CD14-positive monocyte (primary cell): ENCODE results near the gene TOB2. TPM values are rescaled to one million over a fixed set of nuclear protein-coding genes. Genes with fewer than 3 reads are reported as not detected.
"Not testable (repeated sequence)": the region's sequence is repeated elsewhere in the genome, so short reads cannot be mapped to it uniquely, and the experiment has no call there.

Source experiments
- DNase-seq, 3 donors: peaks; one replicate each; pipeline ENCODE4 v3.0.0-alpha.2; 2011 to 2022
- H2AFZ ChIP-seq: 2 replicates; pipeline ENCODE4 v1.6.0; 2012; ENCODE audit warnings: mild to moderate bottlenecking, low read depth, low read length, inconsistent platforms; ENCODE audit not compliant: insufficient read depth, poor library complexity, severe bottlenecking
- H3K27ac ChIP-seq, 2 donors: 1 replicate in 1 of 2; 2 replicates in 1 of 2; pipeline ENCODE4 v1.5.1; 2012 to 2013; ENCODE audit warnings: low read length in 2 of 2, control low read depth in 1 of 2, inconsistent platforms in 1 of 2, low read depth in 1 of 2, mild to moderate bottlenecking in 1 of 2
- H3K27me3 ChIP-seq, 2 donors: one replicate each; pipeline versions ENCODE4 v1.6.0 to v1.6.1; 2011 to 2013; ENCODE audit warnings: low read length in 2 of 2; ENCODE audit not compliant: control insufficient read depth in 2 of 2, insufficient read depth in 2 of 2
- H3K36me3 ChIP-seq, 2 donors: replicated peaks in 1 of 2; 1 replicate in 1 of 2; 2 replicates in 1 of 2; pipeline versions ENCODE4 v1.5.1 to v1.6.1; 2012 to 2013; ENCODE audit warnings: low read length in 2 of 2, control low read depth in 1 of 2, inconsistent platforms in 1 of 2, mild to moderate bottlenecking in 1 of 2; ENCODE audit not compliant: insufficient read depth in 2 of 2, control insufficient read depth in 1 of 2
- H3K4me1 ChIP-seq, 2 donors: 1 replicate in 1 of 2; 2 replicates in 1 of 2; pipeline versions ENCODE4 v1.5.1 to v1.6.1; 2012 to 2013; ENCODE audit warnings: low read length in 2 of 2, control low read depth in 1 of 2, inconsistent platforms in 1 of 2, mild to moderate bottlenecking in 1 of 2, moderate library complexity in 1 of 2; ENCODE audit not compliant: insufficient read depth in 2 of 2, control insufficient read depth in 1 of 2
- H3K4me2 ChIP-seq: replicated peaks from 2 replicates; pipeline ENCODE3; 2012; ENCODE audit warnings: low read length, moderate library complexity, mild to moderate bottlenecking; ENCODE audit not compliant: poor library complexity, severe bottlenecking; ENCODE audit errors: extremely low read depth
- H3K4me3 ChIP-seq, 3 experiments: fragments of 200-600 bp in 1 of 3; sonication (generic) in 1 of 3; replicated peaks in 1 of 3; 1 replicate in 2 of 3; 2 replicates in 1 of 3; pipeline ENCODE4 v1.5.1; 2011 to 2013; ENCODE audit warnings: low read length in 3 of 3, mild to moderate bottlenecking in 3 of 3, control low read depth in 2 of 3, low read depth in 2 of 3, inconsistent platforms in 1 of 3, moderate library complexity in 1 of 3
- H3K79me2 ChIP-seq: 2 replicates; pipeline ENCODE4 v1.6.0; 2012; ENCODE audit warnings: mild to moderate bottlenecking, control low read depth, inconsistent platforms, low read length, moderate library complexity; ENCODE audit not compliant: insufficient read depth
- H3K9ac ChIP-seq: 2 replicates; pipeline ENCODE4 v1.6.0; 2017; ENCODE audit warnings: low read length, mild to moderate bottlenecking; ENCODE audit not compliant: insufficient read depth, poor library complexity, severe bottlenecking
- H3K9me3 ChIP-seq, 2 donors: replicated peaks in 1 of 2; 1 replicate in 1 of 2; 2 replicates in 1 of 2; pipeline versions ENCODE4 v1.5.1 to v1.6.1; 2012 to 2013; ENCODE audit warnings: low read length in 2 of 2, control low read depth in 1 of 2; ENCODE audit not compliant: control insufficient read depth in 1 of 2, insufficient read depth in 1 of 2
- H4K20me1 ChIP-seq: 2 replicates; pipeline ENCODE4 v1.6.0; 2012; ENCODE audit warnings: mild to moderate bottlenecking, low read length, control low read depth, moderate library complexity; ENCODE audit not compliant: insufficient read depth
- H3K27ac Mint-ChIP-seq, 7 donors: one replicate each; pipeline ENCODE4 v1.8.0; 2020; ENCODE audit warnings: mild to moderate bottlenecking in 7 of 7, mixed read lengths in 7 of 7, moderate library complexity in 6 of 7, inconsistent platforms in 2 of 7
- H3K27me3 Mint-ChIP-seq, 3 donors: one replicate each; pipeline ENCODE4 v1.8.0; 2021 to 2022; ENCODE audit warnings: low read depth in 3 of 3, mild to moderate bottlenecking in 3 of 3, mixed read lengths in 3 of 3, moderate library complexity in 3 of 3, inconsistent platforms in 1 of 3
- H3K36me3 Mint-ChIP-seq, 2 donors: one replicate each; pipeline ENCODE4 v1.8.0; 2020; ENCODE audit warnings: mixed read lengths in 2 of 2, inconsistent platforms in 1 of 2, mild to moderate bottlenecking in 1 of 2
- H3K4me1 Mint-ChIP-seq: one replicate; pipeline ENCODE4 v1.8.0; 2020; ENCODE audit warnings: mild to moderate bottlenecking, mixed read lengths
- H3K4me3 Mint-ChIP-seq, 2 donors: one replicate each; pipeline ENCODE4 v1.8.0; 2020; ENCODE audit warnings: mild to moderate bottlenecking in 2 of 2, mixed read lengths in 2 of 2, moderate library complexity in 1 of 2
- H3K9me3 Mint-ChIP-seq, 7 donors: one replicate each; pipeline ENCODE4 v1.8.0; 2020 to 2022; ENCODE audit warnings: mixed read lengths in 7 of 7, mild to moderate bottlenecking in 6 of 7, moderate library complexity in 6 of 7, inconsistent platforms in 2 of 7
- CTCF ChIP-seq: fragments of 200-600 bp; IDR thresholded peaks from one replicate; pipeline ENCODE4 v1.8.0; 2022; ENCODE audit warnings: antibody characterized with exemption, mild to moderate bottlenecking
- WGBS: methylation state at CpG from one replicate; pipeline ENCODE4 v1.1.5; 2013; ENCODE audit warnings: missing lambda C conversion rate; ENCODE audit not compliant: insufficient coverage; 5-methylcytosine and 5-hydroxymethylcytosine counted together
- intact Hi-C, 2 donors: fragments of 100-400 bp; cut with micrococcal nuclease; formaldehyde crosslinking; loops; one replicate each; pipeline versions ENCODE4 v1.15.0 to v1.15.1; 2023
- polyA plus RNA-seq, 3 donors: library from polyadenylated mRNA; depleted of rRNA in 1 of 3; unstranded in 2 of 3; stranded (reverse) in 1 of 3; fragments of 300-500 nt in 2 of 3; fragments of >200 nt in 1 of 3; fragmentation: Illumina TruSeq in 2 of 3; gene quantifications; 1 replicate in 2 of 3; 2 replicates in 1 of 3; pipeline ENCODE4 v1.2.3, GENCODE V29; 2012 to 2021

Gene TOB2
- polyA plus RNA-seq, 3 donors, result 7.0 to 40.4 (median 11.5) TPM

GRCh38 chr22:41435560-41435959 lies 11.0 kb downstream of the TOB2 start:
- H4K20me1 ChIP-seq, result peaks cover 86% of the 10 kb centered on the region
- no peaks in the 10 kb centered on the region for H3K9me3 ChIP-seq
- H2AFZ ChIP-seq, result no peak overlapping the region
- no peak for DNase-seq
- H3K4me2 ChIP-seq, result no peak overlapping the region
- Mint-ChIP-seq H3K9me3 (no peaks in the 10 kb centered on the region), H3K4me1 (peaks cover 3% of the 10 kb centered on the region), H3K4me3 (no peak overlapping the region), H3K27me3 (peaks cover 0 to 2% (median 0%) of the 10 kb centered on the region in 3 donors), H3K36me3 (peaks cover 45 to 85% of the 10 kb centered on the region in 2 donors), H3K27ac (peak overlapping the region in 3 of 7 donors; percentile 56 to 82 (median 73))
- no peaks in the 10 kb centered on the region for H3K27me3 ChIP-seq
- no peak overlapping the region for H3K9ac ChIP-seq
- H3K27ac ChIP-seq, result peak overlapping the region in 1 of 2 donors; percentile 53
- WGBS, result 100% methylated on average over 3 of the region's 4 CpGs
- intact Hi-C loops, result no loop called here
- H3K4me1 ChIP-seq, result no peaks in the 10 kb centered on the region
- H3K79me2 ChIP-seq, result peaks cover 63% of the 10 kb centered on the region
- TF ChIP-seq CTCF, result no peak
- peaks cover 55 to 85% of the 10 kb centered on the region in 2 donors for H3K36me3 ChIP-seq
- H3K4me3 ChIP-seq, result no peak overlapping the region

- H3K9me3 ChIP-seq, DNase-seq, H3K9me3 Mint-ChIP-seq, H3K9ac ChIP-seq, H3K27me3 Mint-ChIP-seq, H3K4me3 Mint-ChIP-seq, H3K4me1 Mint-ChIP-seq, intact Hi-C loops, H3K4me1 ChIP-seq, H3K4me3 ChIP-seq, H2AFZ ChIP-seq, H3K4me2 ChIP-seq, H3K27me3 ChIP-seq: not testable (repeated sequence)
- Histone ChIP-seq H3K27ac (peak overlapping the region in 1 of 2 donors; percentile 53), H4K20me1 (peaks cover 76% of the 10 kb centered on the region), H3K79me2 (peaks cover 53% of the 10 kb centered on the region), H3K36me3 (peaks cover 55 to 76% of the 10 kb centered on the region in 2 donors)
- Mint-ChIP-seq H3K36me3 (peaks cover 45 to 75% of the 10 kb centered on the region in 2 donors), H3K27ac (peak overlapping the region in 2 of 7 donors; percentile 50 to 65)
- no CpG with 5 or more reads among the region's 5 CpGs for WGBS
Observed at GRCh38 chr22:41434361-41435003, 12.1 kb downstream of the TOB2 start.

GRCh38 chr22:41433480-41433879 lies 13.1 kb downstream of the TOB2 start:
- Mint-ChIP-seq H3K27ac (peak overlapping the region in 1 of 7 donors; percentile 63), H3K36me3 (peaks cover 45 to 75% of the 10 kb centered on the region in 2 donors)
- H3K4me2 ChIP-seq, DNase-seq, H3K4me1 Mint-ChIP-seq, H3K9ac ChIP-seq, H2AFZ ChIP-seq, H3K9me3 Mint-ChIP-seq, H3K27me3 Mint-ChIP-seq, intact Hi-C loops, H3K27me3 ChIP-seq, H3K4me1 ChIP-seq, H3K9me3 ChIP-seq, H3K27ac ChIP-seq, H3K4me3 Mint-ChIP-seq, H3K4me3 ChIP-seq: not testable (repeated sequence)
- WGBS, result 83% methylated on average over 1 of the region's 1 CpG
- Histone ChIP-seq H4K20me1 (peaks cover 66% of the 10 kb centered on the region), H3K79me2 (peaks cover 43% of the 10 kb centered on the region), H3K36me3 (peaks cover 51 to 69% of the 10 kb centered on the region in 2 donors)
